Measurements from ENCODE around the gene ATG2A.
A peak's percentile ranks its signal among the peaks of the same experiment; 100 is the strongest.

DNA sequence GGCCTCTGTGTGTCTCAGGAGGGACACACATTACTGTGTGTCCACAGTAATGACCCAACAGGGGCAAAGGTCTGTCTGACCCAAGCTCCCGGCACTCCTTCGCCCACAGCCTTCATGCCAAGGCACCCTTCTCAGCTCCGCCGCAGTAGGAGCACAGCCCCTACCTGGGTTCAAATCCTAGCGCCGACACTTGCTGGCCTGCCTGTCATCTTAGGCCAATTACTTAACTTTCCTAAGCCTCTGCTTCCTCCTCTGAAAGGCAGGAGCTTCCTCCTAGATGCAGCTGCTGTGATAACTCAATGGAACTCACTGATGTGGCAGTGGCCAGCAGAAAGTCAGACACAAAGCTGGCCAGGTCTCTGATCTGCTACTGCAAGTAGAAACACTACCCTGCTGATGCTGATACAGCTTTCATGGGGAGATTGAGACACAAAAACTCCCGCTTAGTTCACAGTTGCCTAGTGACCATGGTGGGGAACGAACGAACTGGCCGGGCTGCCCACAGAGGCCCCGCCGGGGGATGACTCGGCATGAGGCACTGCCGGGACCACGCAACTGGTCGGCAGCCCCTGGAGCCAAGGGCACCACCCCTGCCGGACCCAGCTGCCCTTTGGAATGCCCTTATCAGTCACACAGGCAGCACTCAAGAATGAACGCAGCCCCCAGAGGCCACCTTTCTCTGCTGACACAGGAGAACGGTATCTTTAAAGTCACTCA is 46.7 kb downstream of the ATG2A start:
- no peak for TF ChIP-seq POLR2A (IDR thresholded peaks at IDR 0.05)
- TF ChIP-seq, protein P1, sequence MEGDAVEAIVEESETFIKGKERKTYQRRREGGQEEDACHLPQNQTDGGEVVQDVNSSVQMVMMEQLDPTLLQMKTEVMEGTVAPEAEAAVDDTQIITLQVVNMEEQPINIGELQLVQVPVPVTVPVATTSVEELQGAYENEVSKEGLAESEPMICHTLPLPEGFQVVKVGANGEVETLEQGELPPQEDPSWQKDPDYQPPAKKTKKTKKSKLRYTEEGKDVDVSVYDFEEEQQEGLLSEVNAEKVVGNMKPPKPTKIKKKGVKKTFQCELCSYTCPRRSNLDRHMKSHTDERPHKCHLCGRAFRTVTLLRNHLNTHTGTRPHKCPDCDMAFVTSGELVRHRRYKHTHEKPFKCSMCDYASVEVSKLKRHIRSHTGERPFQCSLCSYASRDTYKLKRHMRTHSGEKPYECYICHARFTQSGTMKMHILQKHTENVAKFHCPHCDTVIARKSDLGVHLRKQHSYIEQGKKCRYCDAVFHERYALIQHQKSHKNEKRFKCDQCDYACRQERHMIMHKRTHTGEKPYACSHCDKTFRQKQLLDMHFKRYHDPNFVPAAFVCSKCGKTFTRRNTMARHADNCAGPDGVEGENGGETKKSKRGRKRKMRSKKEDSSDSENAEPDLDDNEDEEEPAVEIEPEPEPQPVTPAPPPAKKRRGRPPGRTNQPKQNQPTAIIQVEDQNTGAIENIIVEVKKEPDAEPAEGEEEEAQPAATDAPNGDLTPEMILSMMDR (IDR thresholded peaks at IDR 0.05 in 8 of 11, conservative IDR thresholded peaks at IDR 0.05 in 3 of 11), result peak in 1 of 11 experiments; percentile 2
